Activated CD4-positive, alpha-beta T cell treated with anti-CD3 and anti-CD28 coated beads for 4 hours (primary cell): ENCODE measurements around the gene CYP4F8.
"Not testable (repeated sequence)": the region's sequence is repeated elsewhere in the genome, so short reads cannot be mapped to it uniquely, and the experiment has no call there.

ENCODE experiments used
- DNase-seq, 2 donors: peaks; one replicate each; pipeline ENCODE4 v3.0.0-alpha.2; 2020

The CYP4F8 gene

GRCh38 chr19:15614507-15615379 lies at the start of gene CYP4F8:
Gene CYP4F8, plus strand, starts transcription at chr19:15615218. Its CDS starts 399 bp downstream, at chr19:15615617.
- DNase-seq = no peak

- DNase-seq = no peak
Observed at GRCh38 chr19:15570420-15570819, 44.6 kb upstream of the CYP4F8 start.

DNA sequence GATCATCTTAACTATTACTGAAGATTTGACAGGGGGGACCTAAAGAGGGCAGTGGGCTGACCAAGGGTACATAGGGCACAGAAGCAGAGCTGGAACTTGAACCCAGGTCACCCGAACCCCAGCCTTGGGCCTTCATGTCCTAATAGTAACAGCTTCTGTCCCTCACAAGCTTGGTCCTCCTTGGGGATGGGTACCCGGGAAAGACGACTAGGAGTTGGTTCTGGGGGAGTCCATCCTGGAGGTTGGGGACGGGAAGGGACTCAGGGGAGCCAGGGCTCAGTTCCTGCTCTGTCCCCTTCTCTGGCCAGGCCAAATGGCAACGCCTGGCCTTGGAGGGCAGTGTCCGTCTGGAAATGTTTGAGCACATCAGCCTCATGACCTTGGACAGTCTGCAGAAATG lies 39.6 kb upstream of the CYP4F8 start:
- DNase-seq = no peak

- no peak for DNase-seq
Observed at GRCh38 chr19:15576526-15577156, 38.4 kb upstream of the CYP4F8 start.

DNA sequence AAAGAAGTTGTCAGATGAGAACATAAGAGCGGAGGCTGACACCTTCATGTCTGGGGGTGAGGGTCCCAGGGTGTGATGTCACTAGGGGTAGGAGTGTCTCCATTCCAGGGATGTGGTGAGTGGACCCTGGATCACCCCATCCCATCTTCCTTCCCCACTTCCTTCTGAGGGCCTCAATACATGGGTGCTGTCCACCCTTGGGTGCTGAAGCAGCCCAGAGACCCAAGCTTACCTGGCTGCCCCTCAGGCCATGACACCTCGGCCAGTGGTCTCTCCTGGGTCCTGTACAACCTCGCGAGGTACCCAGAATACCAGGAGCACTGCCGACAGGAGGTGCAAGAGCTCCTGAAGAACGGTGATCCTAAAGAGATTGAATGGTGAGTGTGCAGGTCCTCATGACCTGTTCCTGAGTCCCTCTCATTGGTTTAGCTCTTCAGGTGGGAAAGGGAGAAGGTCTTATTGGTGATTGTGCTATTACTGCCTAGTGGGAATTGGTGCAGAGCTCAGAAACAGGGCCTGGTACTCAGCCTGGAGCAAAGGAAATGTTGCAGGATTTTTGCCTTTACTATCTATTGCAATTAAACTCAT lies 37.7 kb upstream of the CYP4F8 start:
- DNase-seq = no peak

- no peak for DNase-seq
Observed at GRCh38 chr19:15583346-15583745, 31.7 kb upstream of the CYP4F8 start.

DNA sequence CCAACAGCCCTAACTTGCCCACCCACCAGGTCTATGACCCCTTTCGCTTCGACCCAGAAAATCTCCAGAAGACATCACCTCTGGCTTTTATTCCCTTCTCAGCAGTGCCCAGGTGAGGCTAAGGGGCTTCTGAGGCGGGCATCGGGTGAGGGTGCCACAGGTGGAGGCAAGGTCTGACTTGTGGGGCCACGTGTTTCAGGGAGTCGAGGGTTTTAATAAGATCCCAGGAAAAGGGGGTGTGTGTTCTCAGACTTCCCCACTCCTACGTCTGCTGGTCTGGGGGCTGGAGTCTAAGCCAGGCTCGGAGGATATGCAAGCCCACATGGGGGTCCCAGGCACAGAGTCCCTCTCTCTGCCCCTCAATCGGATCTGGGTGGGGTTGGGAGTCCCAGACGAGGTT lies 30.9 kb upstream of the CYP4F8 start:
- DNase-seq = no peak

- peak; percentile 78 to 85 for DNase-seq
Observed at GRCh38 chr19:15584541-15585115, 30.4 kb upstream of the CYP4F8 start.

DNA sequence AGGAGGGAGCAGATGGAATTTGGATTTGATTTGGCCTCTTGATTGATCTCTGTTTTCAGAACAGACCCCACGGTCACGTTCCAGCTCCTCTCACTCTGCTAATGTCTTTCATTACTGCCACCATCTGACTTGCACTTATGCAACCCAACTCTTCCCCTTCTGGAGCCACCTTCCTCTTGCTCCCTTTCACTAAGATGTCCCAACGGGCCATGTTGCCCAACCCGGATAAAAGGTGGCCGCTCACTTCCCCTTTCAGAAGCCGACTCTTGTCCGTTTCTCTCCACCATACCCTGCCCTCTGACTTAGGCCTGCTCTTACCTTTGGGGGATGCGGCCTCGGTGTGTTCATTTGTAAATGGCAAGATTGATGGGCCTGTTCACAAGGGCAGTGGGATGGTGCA lies 27.4 kb upstream of the CYP4F8 start:
- no peak for DNase-seq

DNA sequence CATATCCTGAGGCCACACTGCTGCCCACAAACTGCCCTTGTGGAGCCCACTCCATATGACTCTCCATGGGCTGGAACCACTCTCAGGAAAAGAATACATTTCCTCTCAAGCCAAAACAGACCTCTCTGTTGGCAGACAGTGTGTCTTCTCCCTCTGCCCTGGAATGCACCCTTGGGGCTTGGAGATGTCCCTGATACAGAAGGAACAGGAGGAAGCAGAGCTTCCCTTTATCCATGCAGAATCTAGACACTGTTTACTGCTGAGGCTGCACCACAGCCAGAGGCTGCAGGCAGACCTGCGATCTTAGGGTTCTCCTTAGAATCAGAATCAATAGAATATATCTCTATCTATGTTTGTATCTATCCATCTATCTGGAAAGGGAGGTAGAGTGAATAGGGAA lies 26.8 kb upstream of the CYP4F8 start:
- DNase-seq = no peak

DNA sequence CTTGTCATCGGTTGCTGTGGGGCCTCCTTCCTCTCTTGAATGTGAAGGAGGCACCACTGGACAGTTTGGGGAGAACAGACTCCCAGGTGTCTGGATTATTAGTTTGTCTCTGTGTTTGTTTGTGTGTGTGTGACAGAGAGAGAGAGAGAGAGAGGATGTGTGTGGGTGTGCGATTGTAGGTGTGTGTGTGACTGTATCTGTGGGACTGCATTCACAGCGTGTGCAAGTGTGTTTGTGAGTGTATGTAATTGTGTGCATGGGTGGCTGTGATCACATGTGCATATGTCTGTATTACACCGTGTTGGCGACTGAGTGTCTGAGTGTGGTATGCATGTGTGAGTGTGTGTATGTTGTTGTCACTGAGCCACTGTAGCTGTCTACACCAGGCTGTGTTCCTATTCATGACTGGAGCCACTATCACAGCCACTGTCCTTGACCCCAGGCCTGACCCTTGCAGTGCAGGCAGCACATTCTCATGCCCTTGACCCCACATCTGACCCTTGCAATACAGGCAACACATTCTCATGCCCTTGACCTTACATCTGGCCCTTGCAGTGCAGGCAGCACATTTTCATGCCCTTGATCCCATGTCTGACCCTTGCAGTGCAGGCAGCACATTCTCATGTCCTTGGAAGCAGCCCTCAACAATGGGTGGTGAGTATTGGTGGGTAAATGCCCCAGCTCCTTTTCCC lies 25.1 kb upstream of the CYP4F8 start:
- no peak for DNase-seq

- DNase-seq = no peak
Observed at GRCh38 chr19:15591796-15592195, 23.2 kb upstream of the CYP4F8 start.

DNA sequence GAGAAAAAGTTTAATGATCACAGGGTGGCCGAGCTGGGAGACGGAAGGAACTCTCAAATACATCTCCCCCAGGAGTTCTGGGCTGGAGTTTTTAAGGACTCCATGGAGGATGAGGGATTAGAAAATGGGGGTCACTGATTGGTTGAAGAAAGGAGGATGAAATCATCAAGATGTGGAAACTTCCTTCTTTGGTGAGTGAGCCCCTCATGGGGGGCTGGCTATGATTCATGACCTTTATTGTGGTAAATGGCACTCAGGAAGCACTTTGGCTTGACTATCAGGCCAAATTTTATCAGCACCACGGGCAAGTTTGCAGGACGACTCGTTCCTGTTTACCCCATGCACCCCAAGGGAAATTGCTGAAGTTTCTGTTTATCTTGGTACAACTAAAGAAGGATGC lies 22.5 kb upstream of the CYP4F8 start:
- DNase-seq = not testable (repeated sequence)

- not testable (repeated sequence) for DNase-seq
Observed at GRCh38 chr19:15593766-15594165, 21.3 kb upstream of the CYP4F8 start.

DNA sequence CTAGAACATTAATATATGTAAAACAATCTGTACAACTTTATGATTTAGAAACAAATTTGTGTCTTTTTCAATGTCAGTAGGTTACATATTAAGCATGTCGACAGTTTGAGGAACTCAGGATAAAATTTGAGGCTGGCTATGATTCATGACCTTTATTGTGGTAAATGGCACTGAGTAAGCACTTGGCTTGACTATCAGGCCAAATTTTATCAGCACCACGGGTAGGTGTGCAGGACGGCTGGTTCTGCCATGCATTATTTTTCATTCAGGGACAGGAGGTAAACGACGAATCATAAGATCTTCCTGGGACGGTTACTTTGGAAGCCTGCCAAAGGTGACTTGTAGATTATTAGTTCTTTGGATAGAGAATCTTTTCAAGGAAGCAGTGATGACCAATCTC lies 19.9 kb upstream of the CYP4F8 start:
- no peak for DNase-seq

DNA sequence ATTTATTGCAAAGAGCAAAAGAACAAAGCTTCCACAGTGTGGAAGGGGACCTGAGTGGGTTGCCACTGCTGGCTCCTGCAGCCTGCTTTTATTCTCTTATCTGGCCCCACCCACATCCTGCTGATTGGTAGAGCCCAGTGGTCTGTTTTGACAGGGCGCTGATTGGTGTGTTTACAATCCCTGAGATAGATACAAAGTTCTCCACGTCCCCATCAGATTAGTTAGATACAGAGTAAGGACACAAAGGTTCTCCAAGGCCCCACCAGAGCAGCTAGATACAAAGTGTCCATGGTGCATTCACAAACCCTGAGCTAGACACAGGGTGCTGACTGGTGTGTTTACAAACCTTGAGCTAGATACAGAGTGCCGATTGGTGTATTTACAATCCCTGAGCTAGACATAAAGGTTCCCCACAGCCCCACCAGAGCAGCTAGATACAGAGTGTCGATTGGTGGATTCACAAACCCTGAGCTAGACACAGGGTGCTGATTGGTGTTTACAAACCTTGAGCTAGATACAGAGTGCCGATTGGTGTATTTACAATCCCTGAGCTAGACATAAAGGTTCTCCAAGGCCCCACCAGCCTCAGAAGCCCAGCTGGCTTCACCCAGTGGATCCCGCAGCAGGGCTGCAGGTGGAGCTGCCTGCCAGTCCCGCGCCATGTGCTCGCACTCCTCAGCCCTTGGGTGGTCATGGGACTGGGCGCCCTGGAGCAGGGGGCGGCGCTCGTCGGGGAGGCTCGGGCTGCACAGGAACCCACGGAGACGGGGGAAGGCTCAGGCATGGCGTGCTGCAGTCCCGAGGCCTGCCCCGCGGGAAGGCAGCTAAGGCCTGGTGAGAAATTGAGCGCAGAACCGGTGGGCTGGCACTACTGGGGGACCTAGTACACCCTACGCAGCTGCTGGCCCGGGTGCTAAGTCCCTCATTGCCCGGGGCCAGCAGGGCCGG lies 6.8 kb upstream of the CYP4F8 start:
- DNase-seq = not testable (repeated sequence)

DNA sequence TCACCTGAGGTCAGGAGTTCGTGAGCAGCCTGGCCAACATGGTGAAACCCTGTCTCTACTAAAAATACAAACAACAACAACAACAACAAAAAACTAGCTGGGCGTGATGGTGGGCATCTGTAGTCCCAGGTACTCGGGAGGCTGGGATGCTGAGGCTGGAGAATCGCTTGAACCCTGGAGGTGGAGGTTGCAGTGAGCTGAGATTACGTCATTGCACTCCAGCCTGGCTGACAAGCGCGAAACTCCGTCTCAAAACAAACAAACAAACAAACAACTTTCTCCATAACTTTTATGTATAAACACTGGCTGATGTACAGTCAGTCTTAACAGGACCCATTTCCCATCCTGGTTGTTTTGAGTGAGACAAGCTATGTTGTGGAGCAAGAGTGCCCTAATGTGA lies 5.8 kb upstream of the CYP4F8 start:
- DNase-seq = no peak

DNA sequence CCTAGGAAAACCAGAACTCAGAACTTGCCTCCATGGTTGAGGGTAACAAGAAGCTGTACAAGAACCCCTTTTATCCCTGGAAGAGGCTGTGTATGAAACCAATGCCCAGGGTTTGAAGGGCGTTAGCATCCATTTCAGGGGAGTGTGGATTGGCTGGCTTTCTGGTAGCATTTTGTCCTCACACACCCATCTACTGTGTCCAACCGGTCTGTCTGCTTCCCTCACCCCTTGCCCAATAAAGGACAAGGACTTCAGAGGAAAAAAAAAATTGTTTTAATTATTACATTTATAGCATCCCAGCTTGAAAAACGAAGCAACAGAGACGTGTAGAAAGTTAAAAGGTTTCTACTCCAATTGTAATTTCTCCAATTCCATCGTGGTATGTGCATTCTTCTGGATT lies 2.7 kb upstream of the CYP4F8 start:
- DNase-seq = no peak

DNA sequence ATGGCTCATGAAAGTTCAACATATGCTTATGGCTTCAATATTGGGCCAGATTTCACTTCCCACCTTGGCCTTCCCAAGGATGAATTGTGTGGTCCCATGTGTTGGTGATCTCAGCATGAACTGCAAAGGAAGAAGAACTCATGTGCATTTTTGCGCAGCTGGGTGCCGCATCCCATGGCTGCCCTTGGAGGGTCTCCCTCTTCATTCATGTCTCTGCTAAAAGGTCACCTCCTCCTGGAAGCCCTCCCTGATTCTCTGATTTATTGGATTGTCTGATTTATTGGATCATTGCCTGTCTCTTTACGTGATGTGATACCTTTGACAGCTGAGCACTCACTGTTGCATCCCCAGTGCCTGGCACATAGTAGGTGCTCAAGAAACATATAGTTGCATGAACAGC lies 1.7 kb upstream of the CYP4F8 start:
- DNase-seq = no peak

GRCh38 chr19:15615526-15615925 lies 508 bp downstream of the CYP4F8 start:
- no peak for DNase-seq

DNA sequence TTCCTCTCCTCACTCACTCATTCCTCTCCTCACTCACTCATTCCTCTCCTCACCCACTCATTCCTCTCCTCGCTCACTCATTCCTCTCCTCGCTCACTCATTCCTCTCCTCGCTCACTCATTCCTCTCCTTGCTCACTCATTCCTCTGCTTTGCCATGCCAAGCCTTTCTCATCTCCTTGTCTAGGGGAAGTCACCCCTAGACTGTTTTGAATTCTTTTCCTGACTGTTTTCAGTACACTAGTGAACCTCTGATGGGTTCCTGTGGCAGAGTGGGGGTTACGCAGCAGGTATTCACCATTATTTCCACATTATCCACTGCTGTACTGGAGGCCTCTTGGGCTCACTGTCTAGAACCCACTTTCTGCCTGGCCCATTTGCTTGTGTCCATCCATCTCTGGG lies 1.2 kb downstream of the CYP4F8 start:
- no peak for DNase-seq
